HG02970 (cell line): ENCODE measurements around the gene FUT2.
"Not testable (repeated sequence)": the region's sequence is repeated elsewhere in the genome, so short reads cannot be mapped to it uniquely, and the experiment has no call there.

Experiments used
- ATAC-seq: cut with Tn5 transposase; IDR thresholded peaks from one replicate; pipeline ENCODE4 v1.9.1; 2021; ENCODE audit warnings: mild to moderate bottlenecking, moderate library complexity, moderate number of reproducible peaks; ENCODE audit not compliant: unreplicated experiment, low FRiP score

The FUT2 gene

GRCh38 chr19:48695743-48696352, at the start of gene FUT2:
Gene FUT2, plus strand, starts transcription at chr19:48695971. Its CDS starts 6,986 bp downstream, at chr19:48702957.
- ATAC-seq: no peak

GRCh38 chr19:48646001-48646721, 49.6 kb upstream of the FUT2 start, which contains the start of gene CA11:
Gene CA11, minus strand, starts transcription at chr19:48646187. Its CDS starts 555 bp downstream, at chr19:48645632.
- ATAC-seq: peak; percentile 72

DNA sequence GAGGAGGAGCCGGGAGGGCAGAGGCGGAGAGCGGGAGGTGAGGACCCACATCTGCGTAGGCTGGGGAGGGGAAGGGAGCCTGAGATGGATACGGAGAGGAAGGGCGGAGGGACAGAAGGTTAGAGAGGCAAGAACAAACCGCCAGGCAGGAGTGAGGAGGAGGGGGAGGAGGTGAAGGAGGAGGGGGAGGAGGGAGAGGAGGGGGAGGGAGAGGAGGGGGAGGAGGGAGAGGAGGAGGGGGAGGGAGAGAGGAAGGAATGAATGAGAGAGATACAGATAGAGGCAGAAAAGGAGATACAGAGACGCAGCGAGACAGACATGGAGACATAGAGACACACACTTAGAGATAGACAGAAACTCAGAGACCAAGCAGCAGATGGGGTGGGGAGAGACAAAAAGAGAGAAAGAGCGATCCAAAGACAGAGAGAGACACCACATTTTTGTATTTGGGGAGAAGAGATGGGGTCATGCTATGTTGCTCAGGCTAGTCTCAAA, 49.0 kb upstream of the FUT2 start:
- ATAC-seq: no peak

DNA sequence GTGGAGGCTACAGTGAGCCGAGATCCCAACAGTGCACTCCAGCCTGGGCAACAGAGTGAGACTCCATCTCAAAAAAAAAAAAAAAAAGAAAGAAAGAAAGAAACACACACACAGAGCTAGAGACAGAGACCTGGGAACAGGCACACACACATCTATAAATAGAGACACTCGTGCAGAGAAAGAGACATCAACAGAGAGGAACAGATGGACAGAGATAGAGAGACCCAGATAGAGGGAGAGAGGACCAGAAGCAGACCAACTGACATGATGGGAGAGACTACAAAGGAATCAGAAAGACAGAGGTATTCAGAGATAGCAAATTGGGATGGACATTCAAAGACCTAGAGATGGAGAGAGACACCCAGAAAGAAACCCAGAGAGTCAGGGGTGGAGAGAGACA, 47.6 kb upstream of the FUT2 start:
- ATAC-seq: no peak

DNA sequence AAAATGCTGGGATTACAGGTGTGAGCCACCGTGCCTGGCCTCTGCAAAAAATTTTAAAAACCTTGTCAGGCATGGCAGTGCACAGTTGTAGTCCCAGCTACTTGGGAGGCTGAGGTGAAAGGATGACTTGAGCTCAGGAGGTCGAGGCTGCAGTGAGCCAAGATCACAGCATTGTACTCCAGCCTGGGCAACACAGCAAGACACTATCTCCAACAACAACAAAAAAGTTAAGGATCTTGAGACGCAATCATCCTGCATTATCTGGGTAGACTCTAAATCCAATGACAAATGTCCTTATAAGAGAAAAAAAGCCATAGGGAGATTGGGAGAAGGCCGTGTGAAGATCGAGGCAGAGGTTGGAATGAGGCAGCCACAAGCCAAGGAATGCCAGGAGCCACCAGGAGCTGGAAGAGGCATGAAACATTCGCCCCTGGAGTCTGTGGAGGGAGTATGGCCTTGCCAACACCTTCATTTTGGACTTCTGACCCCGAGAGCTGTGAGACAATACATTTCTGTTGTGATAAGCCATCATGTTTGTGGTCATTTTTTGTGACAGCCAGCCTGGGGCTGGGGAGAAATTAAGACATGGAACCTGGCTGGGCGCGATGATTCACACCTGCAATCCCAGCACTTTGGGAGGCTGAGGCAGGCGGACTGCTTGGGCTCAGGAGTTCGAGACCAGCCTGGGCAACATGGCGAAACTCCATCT, 44.6 kb upstream of the FUT2 start:
- no peak for ATAC-seq

DNA sequence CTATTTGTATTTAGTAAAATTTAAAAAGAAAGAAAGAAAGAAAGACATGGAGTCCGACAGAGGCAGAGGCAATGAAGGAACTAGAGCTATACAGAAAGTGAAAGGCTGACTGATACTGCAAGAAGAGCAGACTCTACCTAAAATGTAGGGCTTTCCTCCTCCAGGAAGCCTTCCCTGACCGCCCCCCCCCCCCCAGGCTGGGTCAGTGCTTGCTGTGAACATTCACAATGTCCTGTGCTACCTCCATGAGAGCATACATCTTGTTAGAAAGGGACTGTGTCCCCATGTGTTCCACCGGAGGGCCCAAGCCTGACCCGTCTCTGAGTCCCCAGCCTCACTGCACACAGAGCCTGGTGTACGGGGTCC, 44.1 kb upstream of the FUT2 start:
- no peak for ATAC-seq

DNA sequence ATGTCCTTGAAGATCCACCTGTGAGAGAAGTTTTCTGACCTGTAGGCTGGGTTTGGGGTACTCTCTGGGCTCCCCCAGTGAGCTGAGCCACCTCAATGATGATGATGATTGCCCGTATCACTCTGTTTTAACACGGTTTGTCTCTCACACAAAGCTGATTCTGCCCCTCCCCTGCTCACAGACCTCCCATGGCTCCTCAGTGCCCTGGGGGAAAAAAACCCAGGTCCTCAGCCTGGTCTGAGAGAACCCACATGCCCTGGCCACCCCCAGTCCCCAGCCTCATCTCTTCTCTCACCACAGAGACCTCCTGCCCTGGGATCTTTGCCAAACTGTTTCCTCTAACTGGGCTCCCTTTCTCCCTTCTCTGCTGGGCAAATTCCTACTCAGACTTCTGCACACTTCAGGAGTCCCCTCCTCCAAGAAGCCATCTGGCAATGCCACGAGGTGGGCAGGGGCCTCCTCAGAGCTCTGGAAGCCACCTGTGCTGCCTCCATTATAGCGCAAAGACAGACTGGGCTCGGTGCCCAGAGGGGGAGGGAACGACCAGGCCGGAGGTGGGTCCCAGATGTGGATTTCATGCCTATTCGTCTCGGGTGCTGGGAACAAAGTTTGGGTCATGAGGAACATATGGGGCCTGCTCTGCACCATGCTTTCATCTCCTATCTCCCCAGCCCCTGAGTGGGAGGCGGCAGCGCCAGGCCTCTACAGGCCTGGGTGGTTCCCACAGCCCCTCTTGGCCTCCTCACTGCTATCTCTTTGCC, 41.3 kb upstream of the FUT2 start:
- no peak for ATAC-seq

DNA sequence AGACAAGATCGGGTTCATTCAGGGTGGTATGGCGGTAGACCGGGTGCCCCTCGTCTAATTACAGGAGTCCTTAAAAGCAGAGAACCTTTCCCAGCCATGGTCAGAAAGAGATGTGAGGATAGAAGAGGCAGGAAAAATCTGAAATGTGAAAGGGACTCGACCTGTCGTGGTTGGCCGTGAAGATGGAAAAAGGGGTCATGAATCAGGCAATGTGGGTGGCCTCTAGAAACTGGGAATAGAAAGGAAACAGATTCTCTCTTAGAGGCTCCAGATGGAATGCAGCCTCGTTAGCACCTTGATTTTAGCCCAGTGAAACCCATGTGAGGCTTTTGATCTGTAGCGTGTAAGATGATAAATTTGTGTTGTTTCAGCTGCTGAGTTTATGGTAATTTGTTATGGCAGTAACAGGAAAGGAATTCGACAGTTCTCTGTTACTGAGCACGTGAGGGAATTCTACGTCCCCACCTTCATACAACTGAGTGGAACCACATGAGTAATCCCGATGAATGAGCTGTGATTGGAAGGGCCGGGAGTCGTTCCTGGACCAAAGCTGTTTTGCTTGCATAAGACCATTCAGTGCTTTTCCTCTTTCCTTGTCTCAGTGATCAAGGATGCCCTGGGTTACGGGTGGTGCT, 38.8 kb upstream of the FUT2 start:
- ATAC-seq: no peak

GRCh38 chr19:48657828-48658227, 37.9 kb upstream of the FUT2 start:
- ATAC-seq: not testable (repeated sequence)

DNA sequence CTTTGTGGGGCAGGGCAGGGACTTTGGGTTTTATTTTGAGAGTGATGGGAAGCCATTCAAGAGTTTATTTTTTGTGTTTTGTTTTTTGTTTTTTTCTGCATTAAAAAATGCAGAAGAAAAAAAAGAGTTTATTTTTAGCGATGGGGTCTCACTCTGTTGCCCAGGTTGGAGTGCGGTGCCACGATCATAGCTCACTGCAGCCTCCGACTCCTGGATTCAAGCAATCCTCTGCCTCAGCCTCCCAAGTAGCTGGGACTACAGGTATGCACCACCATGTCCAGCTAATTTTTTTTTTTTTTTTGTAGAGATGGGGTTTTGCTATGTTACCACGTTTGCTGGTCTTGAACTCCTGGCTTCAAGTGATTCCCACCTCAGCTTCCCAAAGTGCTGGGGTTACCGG, 37.3 kb upstream of the FUT2 start:
- ATAC-seq: no peak

DNA sequence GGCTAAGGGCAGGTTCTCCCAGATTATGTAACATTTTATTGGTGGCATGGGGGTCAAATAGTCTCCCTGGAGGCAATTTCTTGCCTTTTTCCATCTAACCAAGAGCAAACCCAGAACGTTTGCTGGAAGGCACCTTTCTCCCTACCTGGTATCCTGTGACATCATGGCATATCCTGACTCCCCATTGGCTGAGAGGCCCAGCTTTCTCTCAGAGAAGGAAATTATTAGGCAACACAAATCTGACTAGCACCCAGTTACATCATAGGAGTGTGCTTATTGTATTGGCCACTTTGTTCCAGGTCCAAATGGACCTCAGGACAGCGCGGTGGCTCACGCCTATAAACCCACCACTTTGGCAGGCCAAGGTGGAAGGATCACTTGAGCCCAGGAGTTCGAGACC, 36.0 kb upstream of the FUT2 start:
- ATAC-seq: no peak

GRCh38 chr19:48660852-48661710, 34.7 kb upstream of the FUT2 start:
- ATAC-seq: peak; percentile 83

DNA sequence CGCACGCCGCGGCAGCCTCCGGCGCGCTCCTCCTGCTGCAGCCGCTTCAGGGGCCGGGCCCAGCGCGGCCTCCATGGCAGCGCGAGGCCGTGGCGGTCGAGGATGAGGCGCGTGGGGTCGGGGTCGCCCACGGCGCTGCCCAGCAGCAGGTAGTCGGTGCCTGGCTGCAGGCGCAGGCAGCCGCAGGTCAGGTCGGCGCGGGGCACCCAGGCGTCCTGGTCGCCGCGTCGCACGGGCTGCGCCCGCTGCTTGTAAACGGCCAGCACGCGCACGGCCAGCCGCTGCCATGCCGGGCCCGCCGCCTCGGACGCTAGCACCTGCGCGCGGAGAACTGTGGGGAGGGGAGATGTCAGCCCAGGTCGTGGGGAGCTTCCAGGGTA, 34.1 kb upstream of the FUT2 start:
- no peak for ATAC-seq

- ATAC-seq: no peak
Measured at GRCh38 chr19:48663667-48664066, 32.1 kb upstream of the FUT2 start.

- no peak for ATAC-seq
Measured at GRCh38 chr19:48664476-48664875, 31.3 kb upstream of the FUT2 start.

DNA sequence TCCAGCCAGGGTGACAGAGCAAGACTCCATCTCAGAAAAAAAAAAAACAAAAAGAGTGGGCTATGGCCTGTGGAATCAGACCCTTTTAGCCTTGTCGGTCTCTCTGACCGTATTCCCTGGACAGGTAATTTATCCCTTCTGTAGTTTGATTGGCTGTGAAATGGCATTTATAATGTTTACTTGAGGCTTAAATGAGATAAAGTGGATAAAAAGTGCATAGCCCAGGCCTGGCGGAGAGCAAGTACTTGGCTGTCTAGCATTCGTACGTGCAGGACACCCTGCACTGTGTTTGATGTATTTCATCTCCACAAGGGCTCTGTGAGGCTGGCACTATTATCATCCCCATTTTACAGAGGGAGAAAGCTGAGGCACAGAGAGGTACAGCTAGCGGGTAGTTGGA, 30.0 kb upstream of the FUT2 start:
- ATAC-seq: no peak

DNA sequence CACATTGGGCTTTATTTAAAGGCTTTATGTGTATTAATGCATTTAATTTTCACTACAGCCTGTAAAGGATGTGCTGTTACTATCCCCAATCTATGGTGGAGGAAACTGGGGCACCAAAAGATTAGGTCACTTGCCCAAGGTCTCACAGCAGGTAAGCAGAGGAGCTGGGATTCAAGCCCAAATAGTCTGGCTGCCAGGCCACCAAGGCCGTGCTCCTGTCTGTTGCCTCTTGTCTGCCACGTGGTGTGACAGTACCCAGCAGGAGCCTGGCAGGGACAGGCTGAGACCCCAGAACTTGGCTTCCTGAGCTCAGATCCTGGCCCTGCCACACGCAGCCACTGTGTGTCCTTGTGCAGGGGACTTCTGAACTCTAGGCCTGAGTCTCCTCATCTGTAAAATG, 27.4 kb upstream of the FUT2 start:
- no peak for ATAC-seq

GRCh38 chr19:48668761-48669160, 27.0 kb upstream of the FUT2 start:
- no peak for ATAC-seq

DNA sequence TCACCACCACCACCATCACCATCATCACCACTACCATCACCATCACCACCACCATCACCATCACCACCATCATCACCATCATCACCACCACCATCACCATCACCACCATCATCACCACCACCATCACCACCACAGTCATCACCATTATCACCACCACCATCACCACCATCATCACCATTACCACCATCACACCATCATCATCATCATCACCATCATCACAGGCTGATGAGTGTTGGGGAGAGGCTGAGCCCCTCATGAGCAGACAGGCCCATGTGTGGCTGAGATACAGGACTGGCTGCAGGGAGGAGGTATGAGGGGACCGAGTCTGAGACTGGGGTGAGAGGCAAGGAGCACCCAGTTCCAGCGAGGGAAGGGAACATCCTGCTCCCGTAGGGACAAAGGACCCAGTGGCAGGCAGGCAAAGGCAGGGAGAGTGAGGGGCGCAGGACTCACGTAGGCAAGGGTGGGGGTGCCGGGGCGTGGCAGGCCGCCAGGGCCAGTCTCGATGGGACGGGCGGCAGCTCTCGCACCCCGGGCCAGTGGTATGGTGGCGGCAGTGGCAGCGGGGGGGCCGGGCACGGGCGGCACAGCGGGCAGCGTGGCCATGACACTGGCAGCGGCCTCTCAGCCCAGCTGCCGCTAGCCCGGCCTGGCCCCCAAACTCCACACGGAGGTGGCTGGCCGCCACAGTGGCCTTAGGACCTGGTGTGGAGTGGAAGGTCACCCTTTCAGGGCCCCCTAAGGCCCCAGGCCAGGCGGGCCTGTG, 25.7 kb upstream of the FUT2 start:
- ATAC-seq: no peak
